ENCODE results near the gene FAM107A.

DNA sequence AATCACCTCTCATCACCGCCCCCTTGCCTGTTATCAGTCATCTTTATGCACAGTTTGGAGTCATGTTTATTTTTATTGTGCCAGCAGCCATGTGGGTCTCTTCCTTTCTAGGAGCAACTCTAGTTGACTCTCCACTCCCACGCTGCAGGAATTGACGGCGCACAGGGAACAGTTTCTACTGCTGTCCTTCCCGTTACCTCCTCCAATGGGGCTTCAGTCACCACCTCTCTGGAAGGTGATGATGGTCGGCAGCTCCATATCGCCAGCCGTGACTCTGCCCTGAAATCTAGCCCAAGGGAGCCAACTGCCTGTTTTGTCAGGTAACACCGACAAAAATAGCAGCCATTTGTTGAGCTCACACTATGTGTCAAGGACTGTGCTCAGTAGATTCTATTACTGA is 35.6 kb upstream of the FAM107A start:
- TF ChIP-seq RAD51 (IDR thresholded peaks at IDR 0.05; ENCODE audit: borderline replicate concordance, low read depth) (no peak), SP1 (CRISPR knock-in tag; IDR thresholded peaks at IDR 0.05) (no peak), HIVEP1 (CRISPR knock-in tag; IDR thresholded peaks at IDR 0.05) (no peak), TCF7L2 (IDR thresholded peaks at IDR 0.05; ENCODE audit: low read depth, low read length) (no peak), POLR2A (conservative IDR thresholded peaks at IDR 0.05) (no peak)
- TF ChIP-seq, protein P1, sequence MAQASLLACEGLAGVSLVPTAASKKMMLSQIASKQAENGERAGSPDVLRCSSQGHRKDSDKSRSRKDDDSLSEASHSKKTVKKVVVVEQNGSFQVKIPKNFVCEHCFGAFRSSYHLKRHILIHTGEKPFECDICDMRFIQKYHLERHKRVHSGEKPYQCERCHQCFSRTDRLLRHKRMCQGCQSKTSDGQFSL (CRISPR knock-in tag; IDR thresholded peaks at IDR 0.05), result no peak
- TF ChIP-seq, protein P1 (tag; IDR thresholded peaks at IDR 0.05), result no peak
- TF ChIP-seq, protein P2, sequence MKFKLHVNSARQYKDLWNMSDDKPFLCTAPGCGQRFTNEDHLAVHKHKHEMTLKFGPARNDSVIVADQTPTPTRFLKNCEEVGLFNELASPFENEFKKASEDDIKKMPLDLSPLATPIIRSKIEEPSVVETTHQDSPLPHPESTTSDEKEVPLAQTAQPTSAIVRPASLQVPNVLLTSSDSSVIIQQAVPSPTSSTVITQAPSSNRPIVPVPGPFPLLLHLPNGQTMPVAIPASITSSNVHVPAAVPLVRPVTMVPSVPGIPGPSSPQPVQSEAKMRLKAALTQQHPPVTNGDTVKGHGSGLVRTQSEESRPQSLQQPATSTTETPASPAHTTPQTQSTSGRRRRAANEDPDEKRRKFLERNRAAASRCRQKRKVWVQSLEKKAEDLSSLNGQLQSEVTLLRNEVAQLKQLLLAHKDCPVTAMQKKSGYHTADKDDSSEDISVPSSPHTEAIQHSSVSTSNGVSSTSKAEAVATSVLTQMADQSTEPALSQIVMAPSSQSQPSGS (CRISPR knock-in tag; IDR thresholded peaks at IDR 0.05), result no peak
- TF ChIP-seq, protein P3, sequence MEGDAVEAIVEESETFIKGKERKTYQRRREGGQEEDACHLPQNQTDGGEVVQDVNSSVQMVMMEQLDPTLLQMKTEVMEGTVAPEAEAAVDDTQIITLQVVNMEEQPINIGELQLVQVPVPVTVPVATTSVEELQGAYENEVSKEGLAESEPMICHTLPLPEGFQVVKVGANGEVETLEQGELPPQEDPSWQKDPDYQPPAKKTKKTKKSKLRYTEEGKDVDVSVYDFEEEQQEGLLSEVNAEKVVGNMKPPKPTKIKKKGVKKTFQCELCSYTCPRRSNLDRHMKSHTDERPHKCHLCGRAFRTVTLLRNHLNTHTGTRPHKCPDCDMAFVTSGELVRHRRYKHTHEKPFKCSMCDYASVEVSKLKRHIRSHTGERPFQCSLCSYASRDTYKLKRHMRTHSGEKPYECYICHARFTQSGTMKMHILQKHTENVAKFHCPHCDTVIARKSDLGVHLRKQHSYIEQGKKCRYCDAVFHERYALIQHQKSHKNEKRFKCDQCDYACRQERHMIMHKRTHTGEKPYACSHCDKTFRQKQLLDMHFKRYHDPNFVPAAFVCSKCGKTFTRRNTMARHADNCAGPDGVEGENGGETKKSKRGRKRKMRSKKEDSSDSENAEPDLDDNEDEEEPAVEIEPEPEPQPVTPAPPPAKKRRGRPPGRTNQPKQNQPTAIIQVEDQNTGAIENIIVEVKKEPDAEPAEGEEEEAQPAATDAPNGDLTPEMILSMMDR (IDR thresholded peaks at IDR 0.05 in 2 of 3, conservative IDR thresholded peaks at IDR 0.05 in 1 of 3; ENCODE audit: insufficient read depth in 2 of 3, low read depth in 1 of 3, low read length in 3 of 3), result no peak
